C4-2B (cell line): Measurements from ENCODE around the gene CUX1.

Experiments
- CTCF ChIP-seq: fragments of 450-650 bp; conservative IDR thresholded peaks from 2 replicates; pipeline ENCODE4 v1.5.1; 2017; ENCODE audit warnings: mild to moderate bottlenecking
- ZFX ChIP-seq: fragments of 450-650 bp; IDR thresholded peaks from 2 replicates; pipeline ENCODE4 v1.6.1; 2017

GRCh38 chr7:101959829-101960228 is 142.4 kb downstream of the CUX1 start:
- TF ChIP-seq CTCF (no peak), ZFX (no peak)
